Measurements from ENCODE around the gene SPEF1. TPM values are rescaled to one million over a fixed set of nuclear protein-coding genes. Genes with fewer than 3 reads are reported as not detected.

SPEF1 gene
- total RNA-seq, 2 experiments from 2014 or later = not detected

DNA sequence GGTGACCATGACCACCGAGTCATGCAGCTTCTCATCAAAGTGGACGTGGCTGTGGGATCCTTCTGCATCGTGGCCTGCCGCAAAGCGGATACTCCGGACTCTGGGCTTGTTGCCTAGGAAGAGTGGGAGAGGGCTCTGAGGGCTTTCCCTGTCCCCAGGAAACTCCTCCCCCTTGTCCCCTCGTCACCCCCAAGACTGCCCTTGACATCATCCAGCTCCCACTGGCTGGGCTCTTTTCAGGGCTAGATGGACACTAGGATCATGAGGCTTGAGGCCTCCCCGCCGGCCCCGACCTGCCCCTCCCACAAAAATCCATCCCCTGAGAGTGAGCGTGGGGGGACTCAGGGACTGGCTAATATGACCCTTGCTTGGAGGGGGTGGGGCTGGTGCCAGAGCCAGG, 22.7 kb downstream of the SPEF1 start:
- Mint-ChIP-seq H3K9me3 (no peaks in the 10 kb centered on the region), H3K4me3 (no peak overlapping the region), H3K27ac (no peak overlapping the region), H3K4me1 (peaks cover 4% of the 10 kb centered on the region), H3K27me3 (no peaks in the 10 kb centered on the region), H3K36me3 (ENCODE audit: low read depth) (no peaks in the 10 kb centered on the region)
- DNase-seq = no peak
- POLR2A ChIA-PET = interaction anchor here (1.1 kb wide), 1 partner anchor 9 kb away, joined by 4 read pairs; the partner anchor contains the start of gene ADISSP
- CTCF ChIA-PET = no interaction called here

DNA sequence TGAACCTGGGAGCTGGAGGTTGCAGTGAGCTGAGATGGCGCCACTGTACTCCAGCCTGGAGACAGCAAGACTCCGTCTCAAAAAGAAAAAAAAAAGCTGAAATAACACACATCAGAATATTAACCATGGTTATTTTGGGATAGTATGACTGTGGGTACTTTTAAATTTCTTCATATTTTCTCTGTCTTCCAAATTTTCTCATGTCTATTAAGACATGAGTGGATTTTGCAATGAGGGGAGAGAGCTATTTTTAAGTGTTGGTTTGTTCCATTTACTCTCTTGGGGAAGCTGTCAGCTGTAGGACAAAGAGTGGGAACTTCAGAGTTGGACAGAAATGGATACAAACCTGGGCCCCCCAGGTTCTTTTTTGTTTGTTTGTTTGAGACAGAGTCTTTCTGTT, 24.0 kb downstream of the SPEF1 start:
- H3K36me3 Mint-ChIP-seq (ENCODE audit: low read depth) = no peaks in the 10 kb centered on the region
- H3K4me1 Mint-ChIP-seq = peaks cover 13% of the 10 kb centered on the region
- POLR2A ChIA-PET = interaction anchor here (0.6 to 1.6 kb wide), 3 partner anchors 9 to 171 kb away, joined by 3 to 5 read pairs (median 3); no protein-coding TSS in a partner anchor
- H3K9me3 Mint-ChIP-seq = no peaks in the 10 kb centered on the region
- DNase-seq = no peak
- H3K27me3 Mint-ChIP-seq = no peaks in the 10 kb centered on the region
- no peak overlapping the region for H3K27ac Mint-ChIP-seq
- no peak overlapping the region for H3K4me3 Mint-ChIP-seq
- CTCF ChIA-PET = interaction anchor here (0.9 to 2.9 kb wide), 5 partner anchors 8 to 63 kb away, joined by 3 to 13 read pairs (median 4); partner anchors contain the start of genes ADISSP and AP5S1

DNA sequence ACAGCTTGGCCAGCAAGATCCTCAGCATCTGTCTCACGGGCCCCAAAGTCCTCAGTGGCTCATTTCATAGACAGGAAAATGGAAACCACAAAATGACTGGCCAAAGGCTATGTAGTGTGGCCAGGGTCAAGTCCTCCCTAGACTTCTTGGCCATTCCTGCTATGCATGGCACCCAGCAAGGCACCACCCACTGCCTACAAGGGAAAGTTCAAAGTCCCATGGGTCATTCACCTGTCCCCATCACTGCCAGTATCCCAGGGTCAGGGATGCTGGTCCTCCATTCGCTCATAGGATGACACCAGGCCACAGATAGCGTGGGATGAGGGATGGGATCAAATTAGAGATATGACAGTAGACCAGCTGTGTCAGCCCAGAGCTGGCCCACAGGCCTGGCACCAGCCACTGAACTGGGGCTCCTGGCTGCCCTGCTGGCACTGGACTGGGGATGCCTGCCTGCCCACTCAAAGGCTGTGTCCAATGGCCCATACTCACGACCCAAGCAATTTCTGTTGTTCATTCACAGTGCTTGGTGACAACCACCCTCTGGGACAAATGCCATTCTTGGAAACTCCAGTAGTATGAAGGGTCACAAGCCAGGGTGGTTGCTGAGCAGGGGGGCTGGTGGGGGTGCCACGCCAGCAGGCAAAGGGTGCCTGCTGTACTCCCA, 25.3 kb downstream of the SPEF1 start:
- CTCF ChIA-PET = interaction anchor here (1.9 to 6.3 kb wide), 3 partner anchors 11 to 65 kb away, joined by 6 to 43 read pairs (median 7); partner anchors contain the start of genes ADISSP and AP5S1
- POLR2A ChIA-PET = interaction anchor here (1.6 kb wide), 1 partner anchor 10 kb away, joined by 5 read pairs; no protein-coding TSS in a partner anchor
- H3K27ac Mint-ChIP-seq = no peak overlapping the region
- no peak overlapping the region for H3K4me3 Mint-ChIP-seq
- peaks cover 13% of the 10 kb centered on the region for H3K4me1 Mint-ChIP-seq
- DNase-seq = no peak
- no peaks in the 10 kb centered on the region for H3K36me3 Mint-ChIP-seq (ENCODE audit: low read depth)
- no peaks in the 10 kb centered on the region for H3K27me3 Mint-ChIP-seq
- H3K9me3 Mint-ChIP-seq = no peaks in the 10 kb centered on the region

DNA sequence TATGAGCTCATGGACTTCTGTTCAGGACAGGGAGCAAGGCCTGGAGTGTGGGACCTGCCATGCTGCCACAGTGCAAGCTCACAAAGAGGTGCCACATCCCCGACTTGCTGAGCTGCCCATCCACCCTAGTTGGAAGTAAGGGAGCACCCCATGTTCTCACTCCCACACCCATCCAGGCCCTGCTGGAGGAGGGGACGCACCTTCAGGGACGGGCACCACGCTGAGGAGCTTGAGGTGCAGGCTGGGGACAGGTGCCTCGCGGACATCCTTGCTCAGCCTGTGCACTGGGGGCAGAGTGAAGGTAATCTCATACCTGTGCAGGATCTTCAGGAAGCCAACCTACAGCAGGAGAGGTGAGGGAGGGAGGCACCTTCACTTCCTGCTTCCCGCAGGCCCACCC, 26.0 kb downstream of the SPEF1 start:
- ChIA-PET CTCF (interaction anchor here (0.9 to 6.3 kb wide), 4 partner anchors 10 to 102 kb away, joined by 3 to 43 read pairs (median 6); partner anchors contain the start of genes ADISSP and AP5S1), POLR2A (no interaction called here)
- peaks cover 15% of the 10 kb centered on the region for H3K4me1 Mint-ChIP-seq
- H3K27me3 Mint-ChIP-seq = no peaks in the 10 kb centered on the region
- no peak overlapping the region for H3K4me3 Mint-ChIP-seq
- H3K9me3 Mint-ChIP-seq = no peaks in the 10 kb centered on the region
- no peak for DNase-seq
- H3K36me3 Mint-ChIP-seq (ENCODE audit: low read depth) = no peaks in the 10 kb centered on the region
- no peak overlapping the region for H3K27ac Mint-ChIP-seq

DNA sequence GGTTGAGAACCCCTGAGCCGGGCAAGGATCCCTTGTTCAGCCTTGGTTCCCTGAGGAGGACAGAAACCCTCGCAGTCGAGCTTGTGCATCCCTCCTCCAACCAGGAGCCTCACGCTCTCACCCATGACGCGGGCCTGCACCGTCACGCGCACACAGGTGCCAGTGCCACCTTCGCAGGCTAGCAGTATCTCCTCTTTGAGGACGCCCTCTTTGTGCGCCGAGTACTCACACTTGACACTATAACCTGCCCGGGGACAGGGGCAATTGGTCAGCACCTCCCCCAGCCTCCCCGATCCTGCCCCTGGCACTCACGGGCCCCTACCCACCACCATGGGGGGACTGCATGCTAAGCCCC, 27.0 kb downstream of the SPEF1 start:
- no peak overlapping the region for H3K4me3 Mint-ChIP-seq
- no peaks in the 10 kb centered on the region for H3K9me3 Mint-ChIP-seq
- no peak for DNase-seq
- no peaks in the 10 kb centered on the region for H3K36me3 Mint-ChIP-seq (ENCODE audit: low read depth)
- H3K4me1 Mint-ChIP-seq = peaks cover 15% of the 10 kb centered on the region
- H3K27me3 Mint-ChIP-seq = no peaks in the 10 kb centered on the region
- no peak overlapping the region for H3K27ac Mint-ChIP-seq
- POLR2A ChIA-PET = interaction anchor here (1.0 kb wide), 1 partner anchor 13 kb away, joined by 4 read pairs; the partner anchor contains the start of gene ADISSP
- CTCF ChIA-PET = interaction anchor here (1.9 to 6.3 kb wide), 3 partner anchors 13 to 191 kb away, joined by 6 to 43 read pairs (median 6); partner anchors contain the start of genes ADISSP and AP5S1

DNA sequence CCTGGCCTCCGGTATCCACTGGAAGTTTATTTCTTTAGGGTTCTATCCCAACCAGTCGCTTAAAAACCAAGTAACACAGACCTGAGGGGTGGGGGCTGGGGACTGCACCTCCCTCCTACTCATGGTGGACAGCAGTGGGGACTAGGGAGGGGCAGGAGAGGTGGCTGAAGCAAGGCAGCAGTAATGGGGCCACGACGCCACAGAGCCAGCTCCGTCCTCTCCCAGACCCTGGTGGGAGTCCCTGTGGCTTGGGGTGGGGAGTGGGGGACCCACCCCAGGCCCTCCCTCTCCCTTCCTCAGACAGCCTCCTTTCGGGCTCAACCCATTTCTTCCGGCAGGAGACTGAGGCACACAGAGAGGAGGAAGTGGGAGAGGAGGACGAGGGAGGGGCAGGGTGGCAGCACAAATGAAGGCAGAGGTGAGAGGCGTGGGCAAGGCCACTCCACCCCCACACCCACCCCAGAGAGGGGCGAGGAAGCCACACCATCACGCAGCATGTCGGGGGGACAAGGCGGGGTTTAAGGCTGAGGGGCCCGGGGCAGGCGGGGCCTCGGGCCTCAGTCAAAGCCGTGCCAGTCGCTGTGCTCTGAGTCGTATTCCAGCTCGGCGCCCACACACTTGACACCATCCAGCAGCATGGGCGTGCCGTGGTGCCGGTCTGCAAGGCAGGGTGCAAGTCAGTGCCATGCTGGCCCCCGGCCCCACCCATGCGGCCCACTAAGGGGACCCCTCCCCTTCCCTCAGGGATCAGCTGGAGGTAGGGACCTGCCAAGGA, 27.6 kb downstream of the SPEF1 start:
- Mint-ChIP-seq H3K36me3 (ENCODE audit: low read depth) (no peaks in the 10 kb centered on the region), H3K4me3 (no peak overlapping the region), H3K9me3 (no peaks in the 10 kb centered on the region), H3K27me3 (no peaks in the 10 kb centered on the region), H3K4me1 (peaks cover 15% of the 10 kb centered on the region), H3K27ac (peak overlapping the region; percentile 16)
- ChIA-PET CTCF (interaction anchor here (0.9 to 6.3 kb wide), 14 partner anchors 8 to 331 kb away, joined by 3 to 43 read pairs (median 4); partner anchors contain the start of genes ADISSP and AP5S1), POLR2A (interaction anchor here (1.3 to 1.5 kb wide), 3 partner anchors 13 to 102 kb away, joined by 3 to 6 read pairs (median 4); partner anchors contain the start of genes ADISSP and AP5S1)
- DNase-seq = no peak

DNA sequence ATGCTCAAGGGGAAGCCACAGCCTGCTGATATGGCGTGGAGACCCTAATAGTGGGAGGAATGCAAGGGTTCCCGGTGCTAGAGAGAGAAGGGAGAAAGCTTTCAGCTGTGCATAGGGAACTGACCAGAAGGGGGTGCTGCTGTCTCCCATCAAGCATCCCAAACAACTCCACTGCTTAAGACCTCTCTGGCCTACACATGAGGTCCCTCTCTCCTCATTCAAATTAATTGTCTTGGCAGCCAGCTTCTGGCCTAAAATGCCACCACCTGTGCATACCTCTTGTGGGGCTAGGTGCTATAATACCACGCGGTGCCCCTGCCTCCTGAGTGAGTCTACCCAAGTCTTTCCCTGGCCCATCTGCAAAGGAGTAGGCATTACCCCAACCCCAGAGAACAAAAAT, 28.1 kb downstream of the SPEF1 start:
- Mint-ChIP-seq H3K36me3 (ENCODE audit: low read depth) (no peaks in the 10 kb centered on the region), H3K4me1 (peaks cover 15% of the 10 kb centered on the region), H3K27me3 (no peaks in the 10 kb centered on the region), H3K27ac (peak overlapping the region; percentile 16), H3K4me3 (no peak overlapping the region), H3K9me3 (no peaks in the 10 kb centered on the region)
- POLR2A ChIA-PET = interaction anchor here (0.9 to 1.5 kb wide), 4 partner anchors 14 to 102 kb away, joined by 3 to 6 read pairs (median 4); partner anchors contain the start of genes ADISSP and AP5S1
- DNase-seq = peak; percentile 71
- CTCF ChIA-PET = interaction anchor here (0.7 to 6.3 kb wide), 15 partner anchors 9 to 332 kb away, joined by 3 to 43 read pairs (median 4); partner anchors contain the start of gene ADISSP

DNA sequence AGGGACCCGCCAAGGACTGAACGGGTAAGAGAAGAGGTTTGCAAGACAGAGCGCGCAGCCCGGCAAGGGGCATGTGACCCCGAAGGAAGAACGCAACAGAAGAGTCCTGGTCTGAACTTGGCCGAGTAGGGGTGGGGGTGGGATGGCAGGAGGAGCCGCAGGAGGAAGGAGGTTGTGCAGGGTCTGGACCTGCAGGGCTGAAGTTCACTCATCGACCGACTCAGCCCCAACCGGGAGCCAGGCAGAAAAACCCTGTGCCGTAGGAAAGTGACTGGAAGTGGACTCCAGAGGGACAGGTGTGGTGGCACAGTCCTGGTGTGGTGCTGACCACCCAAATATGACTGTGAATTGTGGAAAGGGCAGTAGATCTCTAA, 28.9 kb downstream of the SPEF1 start:
- H3K36me3 Mint-ChIP-seq (ENCODE audit: low read depth) = no peaks in the 10 kb centered on the region
- ChIA-PET CTCF (interaction anchor here (0.7 to 6.3 kb wide), 13 partner anchors 9 to 333 kb away, joined by 3 to 43 read pairs (median 5); partner anchors contain the start of gene ADISSP), POLR2A (interaction anchor here (0.9 to 1.5 kb wide), 3 partner anchors 16 to 103 kb away, joined by 3 to 4 read pairs (median 3); partner anchors contain the start of gene AP5S1)
- DNase-seq = no peak
- no peaks in the 10 kb centered on the region for H3K9me3 Mint-ChIP-seq
- peaks cover 15% of the 10 kb centered on the region for H3K4me1 Mint-ChIP-seq
- no peaks in the 10 kb centered on the region for H3K27me3 Mint-ChIP-seq
- no peak overlapping the region for H3K27ac Mint-ChIP-seq
- peak overlapping the region; percentile 52 for H3K4me3 Mint-ChIP-seq

DNA sequence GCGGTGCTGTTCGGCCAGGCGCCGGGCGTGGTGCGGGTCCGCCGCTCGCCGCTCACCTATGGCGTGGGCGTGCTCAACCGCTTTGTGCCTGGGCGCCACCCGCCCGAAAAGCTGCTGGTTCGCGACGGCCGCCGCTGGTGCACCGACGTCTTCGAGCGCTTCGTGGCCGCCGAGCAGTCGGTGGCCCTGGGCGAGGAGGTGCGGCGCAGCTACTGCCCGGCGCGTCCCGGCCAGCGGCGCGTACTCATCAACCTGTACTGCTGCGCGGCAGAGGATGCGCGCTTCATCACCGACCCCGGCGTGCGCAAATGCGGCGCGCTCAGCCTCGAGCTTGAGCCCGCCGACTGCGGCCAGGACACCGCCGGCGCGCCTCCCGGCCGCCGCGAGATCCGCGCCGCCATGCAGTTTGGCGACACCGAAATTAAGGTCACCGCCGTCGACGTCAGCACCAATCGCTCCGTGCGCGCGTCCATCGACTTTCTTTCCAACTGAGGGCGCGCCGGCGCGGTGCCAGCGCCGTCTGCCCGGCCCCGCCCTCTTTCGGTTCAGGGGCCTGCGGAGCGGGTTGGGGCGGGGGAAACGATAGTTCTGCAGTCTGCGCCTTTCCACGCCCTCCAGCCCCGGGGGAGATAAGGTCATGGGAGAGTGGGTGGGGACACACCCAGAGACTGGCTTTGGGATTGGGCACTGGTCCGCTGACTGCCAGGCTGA, 29.4 kb downstream of the SPEF1 start:
- H3K4me3 Mint-ChIP-seq = peak overlapping the region; percentile 52
- POLR2A ChIA-PET = interaction anchor here (0.7 to 1.4 kb wide), 3 partner anchors 16 to 189 kb away, joined by 3 read pairs; partner anchors contain the start of genes ADISSP and AP5S1
- no peak overlapping the region for H3K27ac Mint-ChIP-seq
- H3K4me1 Mint-ChIP-seq = peaks cover 15% of the 10 kb centered on the region
- CTCF ChIA-PET = interaction anchor here (0.6 to 6.3 kb wide), 7 partner anchors 9 to 333 kb away, joined by 3 to 43 read pairs (median 5); partner anchors contain the start of genes ADISSP and AP5S1
- H3K27me3 Mint-ChIP-seq = no peaks in the 10 kb centered on the region
- no peaks in the 10 kb centered on the region for H3K9me3 Mint-ChIP-seq
- H3K36me3 Mint-ChIP-seq (ENCODE audit: low read depth) = no peaks in the 10 kb centered on the region
- peak; percentile 63 for DNase-seq

DNA sequence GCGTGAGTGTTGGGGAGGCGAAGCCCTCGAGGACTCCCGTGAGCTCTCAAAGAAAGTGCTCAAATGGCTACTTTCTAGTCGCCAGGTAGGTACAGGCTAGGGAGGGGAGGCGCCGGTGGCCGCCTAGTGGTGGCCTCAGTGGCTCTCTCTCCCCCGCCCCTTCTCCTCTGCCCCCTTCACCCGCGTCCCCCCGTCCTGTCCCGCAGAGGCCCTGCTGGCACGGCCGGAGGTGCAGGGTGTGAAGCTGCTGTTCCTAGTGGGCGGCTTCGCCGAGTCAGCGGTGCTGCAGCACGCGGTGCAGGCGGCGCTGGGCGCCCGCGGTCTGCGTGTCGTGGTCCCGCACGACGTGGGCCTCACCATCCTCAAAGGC, 30.0 kb downstream of the SPEF1 start:
- POLR2A ChIA-PET = interaction anchor here (0.7 to 1.4 kb wide), 3 partner anchors 17 to 188 kb away, joined by 3 read pairs; partner anchors contain the start of genes ADISSP and AP5S1
- Mint-ChIP-seq H3K27ac (no peak overlapping the region), H3K4me1 (peaks cover 15% of the 10 kb centered on the region)

DNA sequence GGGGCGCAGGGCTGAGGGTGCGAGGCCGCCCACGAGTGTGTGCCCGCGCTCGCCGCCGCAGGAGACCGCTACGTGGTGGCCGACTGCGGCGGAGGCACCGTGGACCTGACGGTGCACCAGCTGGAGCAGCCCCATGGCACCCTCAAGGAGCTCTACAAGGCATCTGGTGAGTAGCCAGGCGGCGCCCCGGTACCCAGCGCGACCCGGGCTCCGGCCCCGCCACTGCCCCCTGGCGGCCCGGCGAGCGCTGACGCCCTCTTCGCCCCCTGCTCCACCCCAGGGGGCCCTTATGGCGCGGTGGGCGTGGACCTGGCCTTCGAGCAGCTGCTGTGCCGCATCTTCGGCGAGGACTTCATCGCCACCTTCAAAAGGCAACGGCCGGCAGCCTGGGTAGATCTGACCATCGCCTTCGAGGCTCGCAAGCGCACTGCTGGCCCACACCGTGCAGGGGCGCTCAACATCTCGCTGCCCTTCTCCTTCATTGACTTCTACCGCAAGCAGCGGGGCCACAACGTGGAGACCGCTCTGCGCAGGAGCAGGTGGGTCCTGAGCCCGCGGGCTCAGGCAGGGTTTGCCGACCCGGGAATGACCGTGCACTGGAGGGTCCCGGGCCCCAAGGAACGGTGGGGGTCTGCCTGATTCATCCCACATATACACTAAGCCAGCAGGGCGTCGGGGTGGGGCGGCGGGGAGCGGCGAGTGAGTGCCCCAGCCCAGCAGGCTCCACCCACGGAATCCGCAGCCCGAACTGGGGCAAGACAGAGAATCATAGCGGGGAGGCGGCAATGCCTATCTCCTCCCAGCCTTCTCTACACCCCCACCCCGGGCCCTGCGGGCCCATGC, 31.3 kb downstream of the SPEF1 start:
- CTCF ChIA-PET = interaction anchor here (0.5 to 6.3 kb wide), 12 partner anchors 10 to 73 kb away, joined by 3 to 43 read pairs (median 4); partner anchors contain the start of gene ADISSP
- Mint-ChIP-seq H3K27ac (no peak overlapping the region), H3K4me1 (peaks cover 19% of the 10 kb centered on the region), H3K36me3 (ENCODE audit: low read depth) (no peaks in the 10 kb centered on the region), H3K9me3 (no peaks in the 10 kb centered on the region), H3K4me3 (no peak overlapping the region), H3K27me3 (no peaks in the 10 kb centered on the region)
- peak; percentile 47 for DNase-seq
- POLR2A ChIA-PET = interaction anchor here (1.5 kb wide), 1 partner anchor 71 kb away, joined by 3 read pairs; the partner anchor contains the start of gene AP5S1

More for the DNA sequence above, 30.0 kb downstream of the SPEF1 start:
- CTCF ChIA-PET = interaction anchor here (0.6 to 6.3 kb wide), 7 partner anchors 8 to 191 kb away, joined by 3 to 43 read pairs (median 5); partner anchors contain the start of genes ADISSP and AP5S1
- Mint-ChIP-seq H3K4me3 (peak overlapping the region; percentile 21), H3K27me3 (no peaks in the 10 kb centered on the region), H3K9me3 (no peaks in the 10 kb centered on the region), H3K36me3 (ENCODE audit: low read depth) (no peaks in the 10 kb centered on the region)
- DNase-seq = no peak

Data from activated CD4-positive, alpha-beta memory T cell treated with anti-CD3 and anti-CD28 coated beads, Interleukin-2, amount 10 ng/mL, durations not matched to agents 7 days and 5 days (primary cell).